Cardiac muscle cell (in vitro differentiated cells and primary cell): ENCODE results near the gene ARMCX2. TPM values are rescaled to one million over a fixed set of nuclear protein-coding genes. Genes with fewer than 3 reads are reported as not detected.

ENCODE experiments used
- DNase-seq, 2 donors: peaks; one replicate each; pipeline versions ENCODE4 v3.0.0 to v3.0.0-alpha.2; 2010 to 2017; ENCODE audit warnings: low read depth in 1 of 2, low spot score in 1 of 2
- H3K27ac ChIP-seq: fragments of 200-600 bp; sonication (generic); 2 replicates; pipeline ENCODE4 v1.5.1; 2016
- H3K27me3 ChIP-seq: fragments of 200-600 bp; sonication (generic); 2 replicates; pipeline ENCODE4 v1.6.0; 2016; ENCODE audit warnings: control low read depth
- H3K36me3 ChIP-seq: fragments of 200-600 bp; sonication (generic); 2 replicates; pipeline ENCODE4 v1.5.1; 2016; ENCODE audit warnings: control low read depth
- H3K4me1 ChIP-seq: fragments of 200-600 bp; sonication (generic); 2 replicates; pipeline ENCODE4 v1.8.1; 2017; ENCODE audit warnings: low read depth, mild to moderate bottlenecking, mixed run types
- H3K4me3 ChIP-seq: fragments of 200-600 bp; sonication (generic); 2 replicates; pipeline ENCODE4 v1.5.1; 2016; ENCODE audit warnings: mild to moderate bottlenecking
- H3K9me3 ChIP-seq: fragments of 200-600 bp; sonication (generic); 2 replicates; pipeline ENCODE4 v1.5.1; 2017; ENCODE audit warnings: low read depth, mild to moderate bottlenecking, control low read depth
- polyA plus RNA-seq: library from polyadenylated mRNA; unstranded; fragments of >200 nt; fragmentation: Nextera tagmentation; extraction: Ambion mirVana; gene quantifications from 2 replicates; pipeline ENCODE4 v1.2.1, GENCODE V29; 2016
- total RNA-seq: library from RNA; depleted of rRNA; stranded (reverse); fragments of >200 nt; gene quantifications from 2 replicates; pipeline ENCODE4 v1.2.3, GENCODE V29; 2016
- TF ChIP-seq, protein P1 (sequence below): IDR thresholded peaks from 2 replicates; pipeline ENCODE4 v1.5.1; 2012; ENCODE audit warnings: low read depth, mild to moderate bottlenecking, low read length

Gene ARMCX2
- total and polyA plus RNA-seq, 2 experiments from 2014 or later, result 36.5 to 92.3 TPM

- no peaks in the 10 kb centered on the region for H3K9me3 ChIP-seq
- H3K4me1 ChIP-seq, result no peaks in the 10 kb centered on the region
- no peaks in the 10 kb centered on the region for H3K36me3 ChIP-seq
- DNase-seq, result no peak
- H3K4me3 ChIP-seq, result no peak overlapping the region
- TF ChIP-seq, protein P1, sequence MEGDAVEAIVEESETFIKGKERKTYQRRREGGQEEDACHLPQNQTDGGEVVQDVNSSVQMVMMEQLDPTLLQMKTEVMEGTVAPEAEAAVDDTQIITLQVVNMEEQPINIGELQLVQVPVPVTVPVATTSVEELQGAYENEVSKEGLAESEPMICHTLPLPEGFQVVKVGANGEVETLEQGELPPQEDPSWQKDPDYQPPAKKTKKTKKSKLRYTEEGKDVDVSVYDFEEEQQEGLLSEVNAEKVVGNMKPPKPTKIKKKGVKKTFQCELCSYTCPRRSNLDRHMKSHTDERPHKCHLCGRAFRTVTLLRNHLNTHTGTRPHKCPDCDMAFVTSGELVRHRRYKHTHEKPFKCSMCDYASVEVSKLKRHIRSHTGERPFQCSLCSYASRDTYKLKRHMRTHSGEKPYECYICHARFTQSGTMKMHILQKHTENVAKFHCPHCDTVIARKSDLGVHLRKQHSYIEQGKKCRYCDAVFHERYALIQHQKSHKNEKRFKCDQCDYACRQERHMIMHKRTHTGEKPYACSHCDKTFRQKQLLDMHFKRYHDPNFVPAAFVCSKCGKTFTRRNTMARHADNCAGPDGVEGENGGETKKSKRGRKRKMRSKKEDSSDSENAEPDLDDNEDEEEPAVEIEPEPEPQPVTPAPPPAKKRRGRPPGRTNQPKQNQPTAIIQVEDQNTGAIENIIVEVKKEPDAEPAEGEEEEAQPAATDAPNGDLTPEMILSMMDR, result no peak
- no peak overlapping the region for H3K27ac ChIP-seq
- H3K27me3 ChIP-seq, result no peaks in the 10 kb centered on the region
Observed at GRCh38 chrX:101686574-101686973, 26.9 kb upstream of the ARMCX2 start.

DNA sequence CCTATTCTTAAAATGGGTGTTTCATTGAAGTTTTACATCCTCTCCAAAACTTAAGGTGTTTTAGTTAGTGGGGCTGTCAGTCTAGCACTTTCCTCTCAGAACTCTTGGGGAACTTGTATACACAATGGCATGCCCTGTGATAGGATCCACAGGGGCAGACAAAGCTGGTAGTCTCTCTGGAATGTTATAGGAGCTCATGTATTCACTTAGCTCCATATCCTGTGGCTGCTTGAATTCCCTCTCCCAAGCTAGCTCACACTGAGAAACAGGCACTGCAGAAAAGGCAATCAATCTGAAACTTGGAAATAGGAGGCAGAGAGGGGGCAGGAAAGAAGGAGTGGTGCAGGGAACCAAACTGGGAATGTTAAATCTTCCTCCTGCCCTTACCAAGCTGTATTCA, 26.3 kb upstream of the ARMCX2 start:
- Histone ChIP-seq H3K4me1 (no peaks in the 10 kb centered on the region), H3K27me3 (no peaks in the 10 kb centered on the region), H3K4me3 (no peak overlapping the region), H3K36me3 (no peaks in the 10 kb centered on the region), H3K9me3 (no peaks in the 10 kb centered on the region), H3K27ac (no peak overlapping the region)
- no peak for DNase-seq
- TF ChIP-seq, protein P1, result no peak

DNA sequence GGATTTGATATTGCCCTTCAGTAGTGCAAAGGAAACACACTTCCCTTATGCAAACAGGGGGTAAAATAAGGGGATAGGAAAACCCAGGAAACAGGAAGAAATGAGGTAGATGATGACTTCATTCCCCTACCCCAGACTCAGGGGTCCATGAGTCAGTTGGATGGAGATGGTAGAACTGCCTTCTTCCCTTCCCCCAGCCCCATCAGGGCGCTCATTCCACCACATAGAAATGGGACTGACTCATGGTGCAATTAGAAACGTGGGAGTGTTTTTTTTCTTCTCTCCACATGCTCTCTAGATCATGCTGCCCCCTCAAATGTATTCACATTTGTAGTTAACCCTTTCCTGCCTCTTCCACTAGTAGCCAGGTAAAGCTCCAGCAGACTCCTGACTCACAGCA, 23.1 kb upstream of the ARMCX2 start:
- TF ChIP-seq, protein P1, result no peak
- H3K4me3 ChIP-seq, result no peak overlapping the region
- no peaks in the 10 kb centered on the region for H3K9me3 ChIP-seq
- H3K27ac ChIP-seq, result no peak overlapping the region
- no peaks in the 10 kb centered on the region for H3K27me3 ChIP-seq
- DNase-seq, result no peak
- no peaks in the 10 kb centered on the region for H3K4me1 ChIP-seq
- H3K36me3 ChIP-seq, result no peaks in the 10 kb centered on the region

GRCh38 chrX:101677028-101677427, 17.4 kb upstream of the ARMCX2 start:
- Histone ChIP-seq H3K36me3 (no peaks in the 10 kb centered on the region), H3K9me3 (no peaks in the 10 kb centered on the region), H3K27ac (no peak overlapping the region), H3K4me1 (no peaks in the 10 kb centered on the region), H3K4me3 (no peak overlapping the region), H3K27me3 (no peaks in the 10 kb centered on the region)
- DNase-seq, result no peak
- TF ChIP-seq, protein P1, result no peak

DNA sequence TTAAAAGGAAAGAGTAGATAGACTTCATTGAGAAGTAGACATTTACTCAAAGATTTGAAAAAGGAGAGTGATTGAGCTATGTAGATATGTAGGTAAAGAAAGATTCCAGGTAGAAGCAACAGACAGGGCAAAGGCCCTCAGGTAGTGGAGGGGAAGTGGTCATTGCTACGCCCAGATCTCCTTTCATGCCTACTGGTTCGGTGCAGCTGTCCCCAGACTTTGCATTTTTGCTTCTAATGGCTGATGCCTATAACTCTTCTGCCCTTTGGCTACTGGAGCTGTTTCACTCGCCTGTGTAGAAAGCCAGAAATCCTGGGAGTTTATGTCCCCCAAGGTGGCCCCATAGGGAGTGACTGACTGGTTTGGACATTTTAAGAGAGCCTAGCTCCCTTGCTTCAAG, 16.9 kb upstream of the ARMCX2 start:
- no peaks in the 10 kb centered on the region for H3K4me1 ChIP-seq
- H3K27ac ChIP-seq, result no peak overlapping the region
- no peaks in the 10 kb centered on the region for H3K9me3 ChIP-seq
- DNase-seq, result no peak
- TF ChIP-seq, protein P1, result no peak
- H3K27me3 ChIP-seq, result no peaks in the 10 kb centered on the region
- no peaks in the 10 kb centered on the region for H3K36me3 ChIP-seq
- no peak overlapping the region for H3K4me3 ChIP-seq

- Histone ChIP-seq H3K4me3 (no peak overlapping the region), H3K9me3 (no peaks in the 10 kb centered on the region), H3K27ac (no peak overlapping the region), H3K27me3 (no peaks in the 10 kb centered on the region), H3K36me3 (no peaks in the 10 kb centered on the region), H3K4me1 (no peaks in the 10 kb centered on the region)
- TF ChIP-seq, protein P1, result no peak
- DNase-seq, result no peak
Observed at GRCh38 chrX:101668143-101668542, 8.5 kb upstream of the ARMCX2 start.
